Esophagus muscularis mucosa (tissue), 4 donors: Measurements from ENCODE around the gene CD300LF. TPM values are rescaled to one million over a fixed set of nuclear protein-coding genes. Genes with fewer than 3 reads are reported as not detected.

ENCODE experiments used
- DNase-seq: peaks from one replicate; pipeline ENCODE4 v3.0.0-alpha.2; 2017; ENCODE audit errors: extremely low spot score
- H3K27ac ChIP-seq, 4 donors: fragments of 200-600 bp; sonication (generic); replicated peaks in 1 of 4; 1 replicate in 3 of 4; 2 replicates in 1 of 4; pipeline ENCODE4 v1.5.1; 2016 to 2019; ENCODE audit warnings: mild to moderate bottlenecking in 1 of 4
- H3K27me3 ChIP-seq, 4 donors: fragments of 200-600 bp; sonication (generic); one replicate each; pipeline versions ENCODE4 v1.5.1 to v1.6.0; 2016 to 2019
- H3K36me3 ChIP-seq, 4 donors: fragments of 200-600 bp; sonication (generic); one replicate each; pipeline ENCODE4 v1.5.1; 2016 to 2019
- H3K4me1 ChIP-seq, 4 donors: fragments of 200-600 bp; sonication (generic); one replicate each; pipeline ENCODE4 v1.5.1; 2016 to 2019
- H3K4me3 ChIP-seq, 4 donors: fragments of 200-600 bp; sonication (generic); 1 replicate in 2 of 4; 2 replicates in 2 of 4; pipeline ENCODE4 v1.5.1; 2016 to 2019; ENCODE audit warnings: mild to moderate bottlenecking in 4 of 4, moderate library complexity in 1 of 4
- H3K9me3 ChIP-seq, 4 donors: fragments of 200-600 bp; sonication (generic); 1 replicate in 3 of 4; 2 replicates in 1 of 4; pipeline ENCODE4 v1.5.1; 2016 to 2019
- EP300 ChIP-seq: sonication (generic); formaldehyde crosslinking; IDR thresholded peaks from one replicate; pipeline ENCODE4 v1.6.1; 2017; ENCODE audit warnings: antibody characterized with exemption
- POLR2A ChIP-seq: fragments of 450-650 bp; IDR thresholded peaks from one replicate; pipeline ENCODE4 v1.6.1; 2017; ENCODE audit warnings: antibody characterized with exemption, moderate library complexity, mild to moderate bottlenecking, low read depth
- POLR2AphosphoS5 ChIP-seq, 2 donors: sonication (generic); formaldehyde crosslinking; IDR thresholded peaks; one replicate each; pipeline ENCODE4 v1.6.1; 2017; ENCODE audit warnings: antibody characterized with exemption in 2 of 2
- WGBS: methylation state at CpG from one replicate; pipeline ENCODE4 v1.1.5; 2018; 5-methylcytosine and 5-hydroxymethylcytosine counted together
- intact Hi-C: fragments of 100-400 bp; cut with DNase I; formaldehyde crosslinking; loops from one replicate; pipeline ENCODE4 v1.15.1; 2023
- total RNA-seq, 4 donors: library from RNA; depleted of rRNA; stranded (reverse); fragments of >200 nt; gene quantifications; one replicate each; pipeline versions ENCODE4 v1.1.0 to v1.2.1, GENCODE V29; 2016
- TF ChIP-seq, protein P1 (sequence below), 3 experiments: fragments of 200-600 bp in 2 of 3; fragments of 450-650 bp in 1 of 3; sonication (generic) in 2 of 3; IDR thresholded peaks; one replicate each; pipeline ENCODE4 v1.5.1; 2017 to 2019; ENCODE audit warnings: antibody characterized with exemption in 3 of 3, mild to moderate bottlenecking in 2 of 3, moderate library complexity in 1 of 3

The CD300LF gene
- total RNA-seq, 4 donors from 2014 or later, result 0.26 to 0.99 (median 0.42) TPM; not detected in 1

GRCh38 chr17:74745548-74746177 is 32.9 kb upstream of the CD300LF start:
- TF ChIP-seq, protein P1, sequence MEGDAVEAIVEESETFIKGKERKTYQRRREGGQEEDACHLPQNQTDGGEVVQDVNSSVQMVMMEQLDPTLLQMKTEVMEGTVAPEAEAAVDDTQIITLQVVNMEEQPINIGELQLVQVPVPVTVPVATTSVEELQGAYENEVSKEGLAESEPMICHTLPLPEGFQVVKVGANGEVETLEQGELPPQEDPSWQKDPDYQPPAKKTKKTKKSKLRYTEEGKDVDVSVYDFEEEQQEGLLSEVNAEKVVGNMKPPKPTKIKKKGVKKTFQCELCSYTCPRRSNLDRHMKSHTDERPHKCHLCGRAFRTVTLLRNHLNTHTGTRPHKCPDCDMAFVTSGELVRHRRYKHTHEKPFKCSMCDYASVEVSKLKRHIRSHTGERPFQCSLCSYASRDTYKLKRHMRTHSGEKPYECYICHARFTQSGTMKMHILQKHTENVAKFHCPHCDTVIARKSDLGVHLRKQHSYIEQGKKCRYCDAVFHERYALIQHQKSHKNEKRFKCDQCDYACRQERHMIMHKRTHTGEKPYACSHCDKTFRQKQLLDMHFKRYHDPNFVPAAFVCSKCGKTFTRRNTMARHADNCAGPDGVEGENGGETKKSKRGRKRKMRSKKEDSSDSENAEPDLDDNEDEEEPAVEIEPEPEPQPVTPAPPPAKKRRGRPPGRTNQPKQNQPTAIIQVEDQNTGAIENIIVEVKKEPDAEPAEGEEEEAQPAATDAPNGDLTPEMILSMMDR (IDR thresholded peaks at IDR 0.05), result no peak
- TF ChIP-seq EP300, result no peak
- no peak for TF ChIP-seq POLR2AphosphoS5 (IDR thresholded peaks at IDR 0.05)
- TF ChIP-seq POLR2A, result no peak
- H3K36me3 ChIP-seq, result no peaks in the 10 kb centered on the region
- WGBS, result 83% methylated on average over 8 of the region's 8 CpGs
- peak overlapping the region in 1 of 4 donors; percentile 46 for H3K27ac ChIP-seq
- H3K9me3 ChIP-seq, result no peaks in the 10 kb centered on the region
- H3K4me1 ChIP-seq, result peaks cover 26 to 66% (median 52%) of the 10 kb centered on the region in 4 donors
- H3K4me3 ChIP-seq, result peak overlapping the region in 1 of 4 donors; percentile 38
- no peak for DNase-seq
- peaks cover 0 to 66% (median 0%) of the 10 kb centered on the region in 4 donors for H3K27me3 ChIP-seq
- intact Hi-C loops, result loop anchor here (2.0 kb wide), 1 partner anchor 119 kb away; no protein-coding TSS in a partner anchor

- TF ChIP-seq POLR2A (no peak), EP300 (no peak), POLR2AphosphoS5 (IDR thresholded peaks at IDR 0.05) (peak; percentile 77 to 81)
- TF ChIP-seq, protein P1 (IDR thresholded peaks at IDR 0.05), result peak in 2 of 3 experiments; percentile 99 to 100
Measured at GRCh38 chr17:74744714-74745547, 32.2 kb upstream of the CD300LF start.

DNA sequence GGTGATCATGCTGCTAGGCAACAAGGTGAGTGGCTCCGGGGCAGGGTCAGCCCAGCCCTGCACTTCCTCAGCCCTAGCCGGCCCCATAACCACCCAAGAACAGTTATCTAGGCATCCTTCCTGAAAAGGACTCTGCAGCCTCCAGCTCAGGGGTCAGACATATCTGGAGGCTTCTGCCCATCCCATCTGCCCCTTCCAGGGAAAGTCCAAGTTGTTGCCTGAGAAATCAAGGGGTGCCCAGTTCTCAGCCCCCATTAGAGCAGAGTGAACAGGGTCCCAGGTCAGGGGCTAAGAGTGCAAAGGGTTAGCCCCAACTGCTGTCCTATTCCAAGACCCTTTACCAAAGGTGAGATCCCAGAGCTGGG is 31.6 kb upstream of the CD300LF start:
- no peak for TF ChIP-seq EP300
- no peak for TF ChIP-seq POLR2AphosphoS5 (IDR thresholded peaks at IDR 0.05)
- Histone ChIP-seq H3K9me3 (no peaks in the 10 kb centered on the region), H3K4me3 (peak overlapping the region in 1 of 4 donors; percentile 25), H3K36me3 (no peaks in the 10 kb centered on the region), H3K27ac (no peak overlapping the region), H3K27me3 (peaks cover 0 to 77% (median 4%) of the 10 kb centered on the region in 4 donors), H3K4me1 (peaks cover 23 to 52% (median 39%) of the 10 kb centered on the region in 4 donors)
- no peak for DNase-seq
- intact Hi-C loops, result loop anchor here (2.0 kb wide), 1 partner anchor 120 kb away; no protein-coding TSS in a partner anchor
- WGBS, result 38% methylated on average over 2 of the region's 2 CpGs

More at GRCh38 chr17:74744714-74745547, 32.2 kb upstream of the CD300LF start:
- H3K27ac ChIP-seq, result peak overlapping the region; percentile 46 to 69 (median 54)
- intact Hi-C loops, result loop anchor here (2.0 kb wide), 1 partner anchor 120 kb away; no protein-coding TSS in a partner anchor
- H3K27me3 ChIP-seq, result peaks cover 0 to 74% (median 2%) of the 10 kb centered on the region in 4 donors
- no peaks in the 10 kb centered on the region for H3K36me3 ChIP-seq
- H3K4me1 ChIP-seq, result peaks cover 23 to 58% (median 45%) of the 10 kb centered on the region in 4 donors
- H3K9me3 ChIP-seq, result no peaks in the 10 kb centered on the region
- WGBS, result 37% methylated on average over 24 of the region's 24 CpGs
- DNase-seq, result peak; percentile 96
- H3K4me3 ChIP-seq, result peak overlapping the region; percentile 25 to 48 (median 40)

DNA sequence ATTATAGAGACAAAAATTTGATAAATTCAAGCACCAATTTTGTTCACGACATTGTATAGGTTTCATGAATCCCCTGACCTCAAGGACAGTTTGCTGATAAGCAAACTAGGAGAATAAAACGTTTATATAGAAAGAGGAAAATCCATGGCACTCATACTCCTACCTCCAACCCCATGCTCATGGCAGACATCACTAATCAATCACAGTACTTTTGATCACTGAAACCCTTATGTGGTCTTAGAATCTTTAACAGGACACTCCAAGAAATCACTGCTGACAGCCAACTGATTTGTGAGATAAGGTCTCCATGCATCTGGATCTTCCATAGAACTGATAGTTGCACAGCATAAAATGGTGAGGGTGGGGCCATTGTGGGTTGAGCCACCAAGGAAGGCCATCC is 31.0 kb upstream of the CD300LF start:
- Histone ChIP-seq H3K36me3 (no peaks in the 10 kb centered on the region), H3K27ac (no peak overlapping the region), H3K9me3 (no peaks in the 10 kb centered on the region), H3K27me3 (peaks cover 0 to 77% (median 6%) of the 10 kb centered on the region in 4 donors), H3K4me3 (no peak overlapping the region), H3K4me1 (peaks cover 23 to 48% (median 35%) of the 10 kb centered on the region in 4 donors)
- no peak for DNase-seq
- intact Hi-C loops, result loop anchor here (2.0 kb wide), 1 partner anchor 121 kb away; no protein-coding TSS in a partner anchor
- 76% methylated on average over 2 of the region's 2 CpGs for WGBS
- TF ChIP-seq EP300, result no peak
- TF ChIP-seq POLR2AphosphoS5 (IDR thresholded peaks at IDR 0.05), result no peak
- TF ChIP-seq, protein P1 (IDR thresholded peaks at IDR 0.05), result no peak
- no peak for TF ChIP-seq POLR2A
